GM19395 (cell line): ENCODE data around the gene CABP1.

ENCODE experiments used
- ATAC-seq: cut with Tn5 transposase; IDR thresholded peaks from one replicate; pipeline ENCODE4 v1.9.1; 2021; ENCODE audit warnings: mild to moderate bottlenecking, moderate library complexity; ENCODE audit not compliant: unreplicated experiment

CABP1 gene

GRCh38 chr12:120630104-120630892 lies 10.1 kb upstream of the CABP1 start:
- ATAC-seq: no peak

GRCh38 chr12:120631097-120631496 lies 9.3 kb upstream of the CABP1 start:
- ATAC-seq: no peak

GRCh38 chr12:120640861-120641833 lies 721 bp downstream of the CABP1 start:
- ATAC-seq: peak; percentile 43

GRCh38 chr12:120642121-120642520 lies 1.7 kb downstream of the CABP1 start:
- ATAC-seq: no peak

GRCh38 chr12:120642826-120643225 lies 2.4 kb downstream of the CABP1 start:
- ATAC-seq: no peak

GRCh38 chr12:120643574-120643973 lies 3.1 kb downstream of the CABP1 start:
- no peak for ATAC-seq

GRCh38 chr12:120646044-120646443 lies 5.6 kb downstream of the CABP1 start:
- no peak for ATAC-seq

- ATAC-seq: no peak
Observed at GRCh38 chr12:120647375-120647755, 6.9 kb downstream of the CABP1 start.

GRCh38 chr12:120649442-120650232 lies 9.2 kb downstream of the CABP1 start:
- ATAC-seq: no peak

- ATAC-seq: no peak
Observed at GRCh38 chr12:120650233-120650690, 9.8 kb downstream of the CABP1 start.

- ATAC-seq: no peak
Observed at GRCh38 chr12:120651821-120652220, 11.4 kb downstream of the CABP1 start.

GRCh38 chr12:120652656-120653435 lies 12.4 kb downstream of the CABP1 start:
- no peak for ATAC-seq

- ATAC-seq: no peak
Observed at GRCh38 chr12:120653611-120654010, 13.2 kb downstream of the CABP1 start.

GRCh38 chr12:120654656-120655055 lies 14.2 kb downstream of the CABP1 start:
- no peak for ATAC-seq

- ATAC-seq: no peak
Observed at GRCh38 chr12:120656008-120656407, 15.6 kb downstream of the CABP1 start.

- no peak for ATAC-seq
Observed at GRCh38 chr12:120658286-120659150, 18.1 kb downstream of the CABP1 start.

GRCh38 chr12:120659151-120659525 lies 18.7 kb downstream of the CABP1 start:
- no peak for ATAC-seq

GRCh38 chr12:120661432-120661831 lies 21.0 kb downstream of the CABP1 start:
- no peak for ATAC-seq

GRCh38 chr12:120662879-120663278 lies 22.5 kb downstream of the CABP1 start:
- ATAC-seq: peak; percentile 76
